Esophagus muscularis mucosa (tissue), 4 donors: Measurements from ENCODE around the gene SYMPK. TPM values are rescaled to one million over a fixed set of nuclear protein-coding genes. Genes with fewer than 3 reads are reported as not detected.

Experiments used
- DNase-seq: peaks from one replicate; pipeline ENCODE4 v3.0.0-alpha.2; 2017; ENCODE audit errors: extremely low spot score
- H3K27ac ChIP-seq, 4 donors: fragments of 200-600 bp; sonication (generic); replicated peaks in 1 of 4; 1 replicate in 3 of 4; 2 replicates in 1 of 4; pipeline ENCODE4 v1.5.1; 2016 to 2019; ENCODE audit warnings: mild to moderate bottlenecking in 1 of 4
- H3K27me3 ChIP-seq, 4 donors: fragments of 200-600 bp; sonication (generic); one replicate each; pipeline versions ENCODE4 v1.5.1 to v1.6.0; 2016 to 2019
- H3K36me3 ChIP-seq, 4 donors: fragments of 200-600 bp; sonication (generic); one replicate each; pipeline ENCODE4 v1.5.1; 2016 to 2019
- H3K4me1 ChIP-seq, 4 donors: fragments of 200-600 bp; sonication (generic); one replicate each; pipeline ENCODE4 v1.5.1; 2016 to 2019
- H3K4me3 ChIP-seq, 4 donors: fragments of 200-600 bp; sonication (generic); 1 replicate in 2 of 4; 2 replicates in 2 of 4; pipeline ENCODE4 v1.5.1; 2016 to 2019; ENCODE audit warnings: mild to moderate bottlenecking in 4 of 4, moderate library complexity in 1 of 4
- H3K9me3 ChIP-seq, 4 donors: fragments of 200-600 bp; sonication (generic); 1 replicate in 3 of 4; 2 replicates in 1 of 4; pipeline ENCODE4 v1.5.1; 2016 to 2019
- CTCF ChIP-seq, 3 experiments: fragments of 200-600 bp in 2 of 3; fragments of 450-650 bp in 1 of 3; sonication (generic) in 2 of 3; IDR thresholded peaks; one replicate each; pipeline ENCODE4 v1.5.1; 2017 to 2019; ENCODE audit warnings: antibody characterized with exemption in 3 of 3, mild to moderate bottlenecking in 2 of 3, moderate library complexity in 1 of 3
- EP300 ChIP-seq: sonication (generic); formaldehyde crosslinking; IDR thresholded peaks from one replicate; pipeline ENCODE4 v1.6.1; 2017; ENCODE audit warnings: antibody characterized with exemption
- POLR2A ChIP-seq: fragments of 450-650 bp; IDR thresholded peaks from one replicate; pipeline ENCODE4 v1.6.1; 2017; ENCODE audit warnings: antibody characterized with exemption, moderate library complexity, mild to moderate bottlenecking, low read depth
- POLR2AphosphoS5 ChIP-seq, 2 donors: sonication (generic); formaldehyde crosslinking; IDR thresholded peaks; one replicate each; pipeline ENCODE4 v1.6.1; 2017; ENCODE audit warnings: antibody characterized with exemption in 2 of 2
- WGBS: methylation state at CpG from one replicate; pipeline ENCODE4 v1.1.5; 2018; 5-methylcytosine and 5-hydroxymethylcytosine counted together
- intact Hi-C: fragments of 100-400 bp; cut with DNase I; formaldehyde crosslinking; loops from one replicate; pipeline ENCODE4 v1.15.1; 2023
- total RNA-seq, 4 donors: library from RNA; depleted of rRNA; stranded (reverse); fragments of >200 nt; gene quantifications; one replicate each; pipeline versions ENCODE4 v1.1.0 to v1.2.1, GENCODE V29; 2016

Gene SYMPK
- total RNA-seq, 4 donors from 2014 or later, result 22.0 to 44.2 (median 36.6) TPM

GRCh38 chr19:45863840-45864628, 1.1 kb upstream of the SYMPK start, which contains the start of gene FOXA3:
Gene FOXA3 (plus strand): TSS chr19:45864326. CDS start chr19:45864457, 131 bp downstream.
- peak; percentile 52 to 64 (median 58) for TF ChIP-seq CTCF (IDR thresholded peaks at IDR 0.05)
- TF ChIP-seq EP300, result no peak
- no peak for TF ChIP-seq POLR2A
- no peak for TF ChIP-seq POLR2AphosphoS5 (IDR thresholded peaks at IDR 0.05)
- no peak for DNase-seq

GRCh38 chr19:45863335-45863839, 440 bp upstream of the SYMPK start:
- Histone ChIP-seq H3K4me3 (peak overlapping the region; percentile 94 to 100 (median 98)), H3K4me1 (peaks cover 24 to 36% (median 33%) of the 10 kb centered on the region in 4 donors), H3K27ac (peak overlapping the region in 2 of 4 donors; percentile 94 to 97), H3K36me3 (peaks cover 5 to 25% (median 17%) of the 10 kb centered on the region in 4 donors), H3K9me3 (no peaks in the 10 kb centered on the region), H3K27me3 (peaks cover 10 to 31% (median 16%) of the 10 kb centered on the region in 4 donors)
- 4% methylated on average over 18 of the region's 22 CpGs for WGBS
- intact Hi-C loops, result loop anchor here (2.0 to 10.0 kb wide), 2 partner anchors 23 to 151 kb away; partner anchors contain the start of gene IRF2BP1
- DNase-seq, result no peak
- TF ChIP-seq POLR2AphosphoS5 (IDR thresholded peaks at IDR 0.05) (no peak), EP300 (no peak), POLR2A (no peak), CTCF (IDR thresholded peaks at IDR 0.05) (no peak)

More at GRCh38 chr19:45863840-45864628, 1.1 kb upstream of the SYMPK start, which contains the start of gene FOXA3:
- Histone ChIP-seq H3K4me1 (peaks cover 24 to 36% (median 33%) of the 10 kb centered on the region in 4 donors), H3K9me3 (no peaks in the 10 kb centered on the region), H3K27me3 (peaks cover 10 to 31% (median 16%) of the 10 kb centered on the region in 4 donors), H3K36me3 (peaks cover 5 to 18% (median 10%) of the 10 kb centered on the region in 4 donors), H3K4me3 (peak within 1 kb of the TSS; percentile 94 to 100 (median 98)), H3K27ac (peak within 1 kb of the TSS in 3 of 4 donors; percentile 16 to 97 (median 94))
- 5% methylated on average over 10 of the region's 71 CpGs for WGBS
- intact Hi-C loops, result loop anchor here (2.0 to 10.0 kb wide), 2 partner anchors 23 to 151 kb away; partner anchors contain the start of gene IRF2BP1

- TF ChIP-seq POLR2A (no peak), POLR2AphosphoS5 (IDR thresholded peaks at IDR 0.05) (no peak), CTCF (IDR thresholded peaks at IDR 0.05) (no peak), EP300 (no peak)
- H3K4me1 ChIP-seq, result peaks cover 24 to 36% (median 33%) of the 10 kb centered on the region in 4 donors
- intact Hi-C loops, result loop anchor here (2.0 to 10.0 kb wide), 2 partner anchors 25 to 153 kb away; partner anchors contain the start of gene IRF2BP1
- H3K27me3 ChIP-seq, result peaks cover 10 to 31% (median 16%) of the 10 kb centered on the region in 4 donors
- peaks cover 5 to 32% (median 22%) of the 10 kb centered on the region in 4 donors for H3K36me3 ChIP-seq
- peak overlapping the region; percentile 94 to 100 (median 98) for H3K4me3 ChIP-seq
- H3K9me3 ChIP-seq, result no peaks in the 10 kb centered on the region
- under 1% methylated on average over 11 of the region's 11 CpGs for WGBS
- peak overlapping the region; percentile 94 to 97 (median 96) for H3K27ac ChIP-seq
- no peak for DNase-seq
These were observed 730 bp downstream of the SYMPK start for GRCh38 chr19:45862271-45862563.

- intact Hi-C loops, result loop anchor here (10.0 kb wide), 1 partner anchor 154 kb away; no protein-coding TSS in a partner anchor
These were observed 2.3 kb downstream of the SYMPK start for GRCh38 chr19:45860359-45861259.

More at GRCh38 chr19:45860359-45861259, 2.3 kb downstream of the SYMPK start:
- peaks cover 5 to 45% (median 32%) of the 10 kb centered on the region in 4 donors for H3K36me3 ChIP-seq
- H3K4me3 ChIP-seq, result no peak overlapping the region
- no peaks in the 10 kb centered on the region for H3K9me3 ChIP-seq
- WGBS, result 92% methylated on average over 15 of the region's 15 CpGs
- DNase-seq, result no peak
- H3K27me3 ChIP-seq, result peaks cover 10 to 23% (median 16%) of the 10 kb centered on the region in 4 donors
- H3K4me1 ChIP-seq, result peaks cover 24 to 36% (median 33%) of the 10 kb centered on the region in 4 donors
- no peak for TF ChIP-seq CTCF (IDR thresholded peaks at IDR 0.05)
- no peak for TF ChIP-seq EP300
- no peak for TF ChIP-seq POLR2AphosphoS5 (IDR thresholded peaks at IDR 0.05)
- TF ChIP-seq POLR2A, result no peak
- H3K27ac ChIP-seq, result no peak overlapping the region
